Gastroesophageal sphincter (tissue), 3 donors: ENCODE results near the gene FHOD3.

Experiments
- CTCF ChIP-seq, 4 experiments: fragments of 200-600 bp in 2 of 4; fragments of 450-650 bp in 2 of 4; sonication (generic) in 1 of 4; IDR thresholded peaks; one replicate each; pipeline ENCODE4 v1.5.1; 2017 to 2019; ENCODE audit warnings: antibody characterized with exemption in 4 of 4, mild to moderate bottlenecking in 2 of 4, moderate library complexity in 2 of 4
- EP300 ChIP-seq: sonication (generic); formaldehyde crosslinking; IDR thresholded peaks from one replicate; pipeline ENCODE4 v1.6.1; 2017; ENCODE audit warnings: antibody characterized with exemption, mild to moderate bottlenecking
- POLR2A ChIP-seq, 2 donors: fragments of 450-650 bp; IDR thresholded peaks; one replicate each; pipeline ENCODE4 v1.6.1; 2017; ENCODE audit warnings: antibody characterized with exemption in 2 of 2, mild to moderate bottlenecking in 2 of 2, moderate library complexity in 1 of 2
- POLR2AphosphoS5 ChIP-seq: sonication (generic); formaldehyde crosslinking; IDR thresholded peaks from one replicate; pipeline ENCODE4 v1.6.1; 2017; ENCODE audit warnings: antibody characterized with exemption

GRCh38 chr18:36812678-36813077, 515.2 kb downstream of the FHOD3 start:
- TF ChIP-seq POLR2A (IDR thresholded peaks at IDR 0.05) (no peak), CTCF (IDR thresholded peaks at IDR 0.05) (no peak), POLR2AphosphoS5 (no peak), EP300 (no peak)
